ENCODE data around the gene LCMT2.
"Not testable (repeated sequence)": the region's sequence is repeated elsewhere in the genome, so short reads cannot be mapped to it uniquely, and the experiment has no call there.

LCMT2 gene

DNA sequence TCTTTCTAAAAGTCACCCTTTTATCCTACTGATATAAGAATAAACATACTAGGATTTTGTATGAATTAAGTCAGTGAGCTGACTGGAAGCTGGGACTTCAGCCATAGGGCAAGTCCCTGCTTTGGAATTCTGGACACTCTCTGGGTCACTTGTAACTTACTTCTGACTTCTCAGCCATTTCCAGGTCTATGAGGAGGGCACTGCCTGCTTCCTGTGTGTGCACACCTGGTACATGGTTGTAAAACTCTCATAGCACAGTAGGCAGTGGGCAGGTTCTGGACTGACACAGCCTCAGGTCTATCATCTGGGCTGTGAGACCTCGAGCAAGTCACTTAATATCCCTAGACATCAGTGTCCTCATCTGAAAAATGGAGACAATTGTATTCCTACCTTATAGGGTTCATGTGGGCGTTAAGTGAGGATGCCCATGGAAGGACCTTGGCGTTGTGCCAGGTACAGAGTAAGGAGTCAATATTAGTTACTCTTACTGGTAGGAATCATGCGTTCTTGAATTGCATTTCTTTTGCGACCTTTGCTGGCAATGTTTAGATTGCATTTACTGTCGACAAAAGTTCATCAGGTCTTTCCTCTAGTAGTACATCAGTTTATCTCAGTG is 36.2 kb downstream of the LCMT2 start:
- H3K27me3 ChIP-seq (ENCODE audit: low read depth, low read length) = 0 out of 2 replicates have a peak, but pooled peaks cover 3% of the 10 kb centered on the region
- H4K20me1 ChIP-seq (ENCODE audit: insufficient read depth, low read length) = no peaks in the 10 kb centered on the region
- no peaks in the 10 kb centered on the region for H3K36me3 ChIP-seq (replicated peaks; ENCODE audit: low read depth, low read length)
- no peak overlapping the region for H3K4me3 ChIP-seq (ENCODE audit: low read length)
- no peak overlapping the region for H3K4me2 ChIP-seq (ENCODE audit: low read length)
- no peak overlapping the region for H3K9ac ChIP-seq (ENCODE audit: low read length)
- no peaks in the 10 kb centered on the region for H3K4me1 ChIP-seq (ENCODE audit: low read length)
- no peaks in the 10 kb centered on the region for H3K9me3 ChIP-seq (ENCODE audit: insufficient read depth, low read length)
- H2AFZ ChIP-seq (ENCODE audit: low read depth, low read length) = no peak overlapping the region
- H3K79me2 ChIP-seq (ENCODE audit: low read length) = no peaks in the 10 kb centered on the region
- TF ChIP-seq EZH2phosphoT487 (IDR thresholded peaks at IDR 0.05; ENCODE audit: low read depth) = no peak
- TF ChIP-seq, protein P1, sequence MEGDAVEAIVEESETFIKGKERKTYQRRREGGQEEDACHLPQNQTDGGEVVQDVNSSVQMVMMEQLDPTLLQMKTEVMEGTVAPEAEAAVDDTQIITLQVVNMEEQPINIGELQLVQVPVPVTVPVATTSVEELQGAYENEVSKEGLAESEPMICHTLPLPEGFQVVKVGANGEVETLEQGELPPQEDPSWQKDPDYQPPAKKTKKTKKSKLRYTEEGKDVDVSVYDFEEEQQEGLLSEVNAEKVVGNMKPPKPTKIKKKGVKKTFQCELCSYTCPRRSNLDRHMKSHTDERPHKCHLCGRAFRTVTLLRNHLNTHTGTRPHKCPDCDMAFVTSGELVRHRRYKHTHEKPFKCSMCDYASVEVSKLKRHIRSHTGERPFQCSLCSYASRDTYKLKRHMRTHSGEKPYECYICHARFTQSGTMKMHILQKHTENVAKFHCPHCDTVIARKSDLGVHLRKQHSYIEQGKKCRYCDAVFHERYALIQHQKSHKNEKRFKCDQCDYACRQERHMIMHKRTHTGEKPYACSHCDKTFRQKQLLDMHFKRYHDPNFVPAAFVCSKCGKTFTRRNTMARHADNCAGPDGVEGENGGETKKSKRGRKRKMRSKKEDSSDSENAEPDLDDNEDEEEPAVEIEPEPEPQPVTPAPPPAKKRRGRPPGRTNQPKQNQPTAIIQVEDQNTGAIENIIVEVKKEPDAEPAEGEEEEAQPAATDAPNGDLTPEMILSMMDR (IDR thresholded peaks at IDR 0.05; ENCODE audit: low read depth, low read length) = no peak
- H3K27ac ChIP-seq (ENCODE audit: low read length) = no peak overlapping the region

DNA sequence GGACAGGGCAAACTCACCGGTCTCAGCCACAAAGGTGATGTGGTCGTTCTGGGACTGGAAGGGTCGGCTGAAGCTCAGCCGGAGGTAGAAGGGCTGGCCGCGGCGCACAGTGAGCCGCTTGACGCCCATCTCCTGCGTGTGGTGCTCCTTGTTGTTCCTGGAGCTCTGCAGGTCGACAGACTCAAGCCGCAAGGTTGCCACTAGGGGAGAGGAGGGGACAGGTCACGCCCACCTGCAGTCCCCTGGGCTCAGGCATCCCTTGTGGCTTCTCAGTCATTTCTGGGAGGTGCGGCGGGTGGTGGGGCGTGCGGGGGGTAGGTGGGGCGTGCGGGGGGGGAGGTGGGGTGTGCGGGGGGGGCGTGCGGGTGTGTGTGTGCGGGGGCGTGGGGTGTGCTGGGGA is 36.9 kb downstream of the LCMT2 start:
- no peak overlapping the region for H3K4me3 ChIP-seq (ENCODE audit: low read length)

DNA sequence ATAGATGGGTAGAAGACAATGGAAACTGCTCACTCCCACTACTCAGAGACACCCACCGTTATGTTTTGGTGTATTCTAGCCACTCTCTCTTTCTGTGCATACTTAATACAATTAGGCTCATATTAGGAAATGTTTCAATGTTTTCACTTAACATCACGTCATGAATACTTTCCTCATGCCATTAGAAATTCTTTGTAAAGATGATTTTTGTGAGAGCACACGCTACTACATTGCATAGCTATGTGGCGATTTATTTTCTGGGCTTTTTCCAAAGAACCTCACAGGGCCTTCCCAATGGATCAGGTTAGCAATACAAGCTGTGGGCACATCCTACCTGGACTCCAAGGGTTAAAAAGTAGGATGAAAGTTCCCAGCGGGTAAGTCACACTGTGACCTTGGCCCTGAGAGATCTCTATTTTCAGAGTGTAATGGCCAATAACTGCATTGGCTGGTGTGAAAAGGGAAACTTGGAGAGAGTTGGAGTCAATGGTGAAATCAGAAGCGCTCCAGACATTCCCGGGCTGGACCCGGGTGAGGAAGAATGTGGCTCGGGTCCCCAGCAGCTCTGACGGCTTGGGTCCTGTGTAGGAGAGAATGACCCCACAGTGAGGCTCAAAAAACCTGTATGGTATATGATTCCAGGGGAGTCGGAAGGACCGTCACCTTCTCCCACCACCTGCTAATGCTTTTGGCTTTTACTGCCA is 37.8 kb downstream of the LCMT2 start:
- Histone ChIP-seq H3K4me3 (ENCODE audit: low read length) (no peak overlapping the region), H3K27ac (ENCODE audit: low read length) (no peak overlapping the region), H3K4me2 (ENCODE audit: low read length) (no peak overlapping the region), H3K4me1 (ENCODE audit: low read length) (no peaks in the 10 kb centered on the region), H3K9me3 (ENCODE audit: insufficient read depth, low read length) (no peaks in the 10 kb centered on the region), H4K20me1 (ENCODE audit: insufficient read depth, low read length) (no peaks in the 10 kb centered on the region), H3K27me3 (ENCODE audit: low read depth, low read length) (peaks cover 9% of the 10 kb centered on the region; the same call in 1 of the 2 replicates), H2AFZ (ENCODE audit: low read depth, low read length) (no peak overlapping the region), H3K79me2 (ENCODE audit: low read length) (no peaks in the 10 kb centered on the region), H3K36me3 (replicated peaks; ENCODE audit: low read depth, low read length) (no peaks in the 10 kb centered on the region), H3K9ac (ENCODE audit: low read length) (no peak overlapping the region)
- TF ChIP-seq EZH2phosphoT487 (IDR thresholded peaks at IDR 0.05; ENCODE audit: low read depth) = no peak
- TF ChIP-seq, protein P1 (IDR thresholded peaks at IDR 0.05; ENCODE audit: low read depth, low read length) = no peak

More for the DNA sequence above, 36.9 kb downstream of the LCMT2 start:
- no peak overlapping the region for H3K9ac ChIP-seq (ENCODE audit: low read length)
- no peaks in the 10 kb centered on the region for H3K79me2 ChIP-seq (ENCODE audit: low read length)
- TF ChIP-seq, protein P1 (IDR thresholded peaks at IDR 0.05; ENCODE audit: low read depth, low read length) = no peak
- no peak for TF ChIP-seq EZH2phosphoT487 (IDR thresholded peaks at IDR 0.05; ENCODE audit: low read depth)
- no peak overlapping the region for H2AFZ ChIP-seq (ENCODE audit: low read depth, low read length)
- H3K36me3 ChIP-seq (replicated peaks; ENCODE audit: low read depth, low read length) = no peaks in the 10 kb centered on the region
- no peaks in the 10 kb centered on the region for H4K20me1 ChIP-seq (ENCODE audit: insufficient read depth, low read length)
- H3K27me3 ChIP-seq (ENCODE audit: low read depth, low read length) = 0 out of 2 replicates have a peak, but pooled peaks cover 3% of the 10 kb centered on the region
- no peak overlapping the region for H3K4me2 ChIP-seq (ENCODE audit: low read length)
- no peak overlapping the region for H3K27ac ChIP-seq (ENCODE audit: low read length)
- H3K4me1 ChIP-seq (ENCODE audit: low read length) = no peaks in the 10 kb centered on the region
- no peaks in the 10 kb centered on the region for H3K9me3 ChIP-seq (ENCODE audit: insufficient read depth, low read length)

DNA sequence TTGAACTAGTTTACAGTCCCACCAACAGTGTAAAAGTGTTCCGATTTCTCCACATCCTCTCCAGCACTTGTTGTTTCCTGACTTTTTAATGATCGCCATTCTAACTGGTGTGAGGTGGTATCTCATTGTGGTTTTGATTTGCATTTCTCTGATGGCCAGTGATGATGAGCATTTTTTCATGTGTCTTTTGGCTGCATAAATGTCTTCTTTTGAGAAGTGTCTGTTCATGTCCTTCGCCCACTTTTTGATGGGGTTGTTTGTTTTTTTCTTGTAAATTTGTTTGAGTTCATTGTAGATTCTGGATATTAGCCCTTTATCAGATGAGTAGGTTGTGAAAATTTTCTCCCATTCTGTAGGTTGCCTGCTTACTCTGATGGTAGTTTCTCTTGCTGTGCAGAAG is 40.7 kb downstream of the LCMT2 start:
- H3K4me1 ChIP-seq (ENCODE audit: low read length) = peaks cover 10% of the 10 kb centered on the region
- H4K20me1 ChIP-seq (ENCODE audit: insufficient read depth, low read length); H3K27ac ChIP-seq (ENCODE audit: low read length); H3K9me3 ChIP-seq (ENCODE audit: insufficient read depth, low read length); H3K79me2 ChIP-seq (ENCODE audit: low read length); H3K4me2 ChIP-seq (ENCODE audit: low read length); H3K9ac ChIP-seq (ENCODE audit: low read length); H2AFZ ChIP-seq (ENCODE audit: low read depth, low read length); H3K27me3 ChIP-seq (ENCODE audit: low read depth, low read length); H3K4me3 ChIP-seq (ENCODE audit: low read length); H3K36me3 ChIP-seq (replicated peaks; ENCODE audit: low read depth, low read length): not testable (repeated sequence)

All from OCI-LY3 (cell line).